NT2/D1 (cell line): ENCODE measurements around the gene GTPBP3.

Experiments
- SUZ12 ChIP-seq: IDR thresholded peaks from 2 replicates; pipeline ENCODE4 v1.6.1; 2011; ENCODE audit not compliant: insufficient read length, insufficient read depth; ENCODE audit errors: extremely low read depth
- YY1 ChIP-seq: IDR thresholded peaks from 2 replicates; pipeline ENCODE4 v1.6.1; 2011; ENCODE audit not compliant: insufficient read length, insufficient read depth
- ZNF274 ChIP-seq: IDR thresholded peaks from 2 replicates; pipeline ENCODE4 v1.6.1; 2011; ENCODE audit warnings: mild to moderate bottlenecking, low read depth, low read length

- no peak for TF ChIP-seq ZNF274
- no peak for TF ChIP-seq YY1
- TF ChIP-seq SUZ12, result no peak
Observed at GRCh38 chr19:17309198-17309964, 28.0 kb upstream of the GTPBP3 start, which contains the start of gene DDA1.
